GM12873 (cell line): ENCODE results near the gene ABCC3.

Experiments used
- TF ChIP-seq, protein P1 (sequence below): IDR thresholded peaks from 2 replicates; pipeline ENCODE4 v1.5.1; 2012; ENCODE audit warnings: low read depth, mild to moderate bottlenecking, moderate library complexity, low read length, control low read depth; ENCODE audit not compliant: insufficient read depth; ENCODE audit errors: missing control alignments

ABCC3 gene

DNA sequence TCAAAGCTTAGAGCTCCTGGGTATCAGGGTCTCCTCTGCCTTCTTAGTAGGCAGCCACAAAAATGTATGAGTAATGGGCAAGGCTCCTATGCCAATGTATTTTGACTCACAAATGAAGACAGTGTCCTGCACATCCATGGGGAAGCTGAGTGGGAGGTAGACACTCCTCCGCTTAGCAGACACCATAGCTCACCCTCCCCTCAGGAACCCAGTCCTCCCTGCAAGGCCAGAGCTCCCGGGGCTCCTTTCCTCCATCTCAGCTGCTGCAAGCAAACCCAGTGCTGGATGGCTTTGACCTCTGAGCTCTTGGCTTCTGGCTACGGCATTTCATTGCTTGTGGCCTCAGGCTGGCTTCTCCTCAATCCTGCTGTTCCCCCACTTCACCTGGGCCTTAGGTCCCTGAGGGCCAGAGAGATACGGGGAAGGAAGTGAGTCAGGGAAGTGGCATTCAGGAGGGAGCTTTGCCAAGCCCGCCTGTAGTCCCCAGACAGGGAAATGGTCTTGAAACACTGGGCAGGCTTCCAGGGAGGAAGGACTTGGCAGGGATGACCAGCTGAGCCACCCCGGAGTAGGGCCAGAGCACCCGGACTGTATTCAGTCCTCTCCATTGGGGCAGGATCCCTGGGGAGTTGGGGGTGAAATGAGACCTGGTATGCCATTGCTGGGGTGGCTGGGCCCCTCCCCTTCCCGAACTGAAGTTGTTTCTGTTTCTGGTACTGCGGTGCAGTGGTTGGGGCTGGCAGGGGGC lies 4.5 kb downstream of the ABCC3 start:
- TF ChIP-seq, protein P1, sequence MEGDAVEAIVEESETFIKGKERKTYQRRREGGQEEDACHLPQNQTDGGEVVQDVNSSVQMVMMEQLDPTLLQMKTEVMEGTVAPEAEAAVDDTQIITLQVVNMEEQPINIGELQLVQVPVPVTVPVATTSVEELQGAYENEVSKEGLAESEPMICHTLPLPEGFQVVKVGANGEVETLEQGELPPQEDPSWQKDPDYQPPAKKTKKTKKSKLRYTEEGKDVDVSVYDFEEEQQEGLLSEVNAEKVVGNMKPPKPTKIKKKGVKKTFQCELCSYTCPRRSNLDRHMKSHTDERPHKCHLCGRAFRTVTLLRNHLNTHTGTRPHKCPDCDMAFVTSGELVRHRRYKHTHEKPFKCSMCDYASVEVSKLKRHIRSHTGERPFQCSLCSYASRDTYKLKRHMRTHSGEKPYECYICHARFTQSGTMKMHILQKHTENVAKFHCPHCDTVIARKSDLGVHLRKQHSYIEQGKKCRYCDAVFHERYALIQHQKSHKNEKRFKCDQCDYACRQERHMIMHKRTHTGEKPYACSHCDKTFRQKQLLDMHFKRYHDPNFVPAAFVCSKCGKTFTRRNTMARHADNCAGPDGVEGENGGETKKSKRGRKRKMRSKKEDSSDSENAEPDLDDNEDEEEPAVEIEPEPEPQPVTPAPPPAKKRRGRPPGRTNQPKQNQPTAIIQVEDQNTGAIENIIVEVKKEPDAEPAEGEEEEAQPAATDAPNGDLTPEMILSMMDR: no peak

DNA sequence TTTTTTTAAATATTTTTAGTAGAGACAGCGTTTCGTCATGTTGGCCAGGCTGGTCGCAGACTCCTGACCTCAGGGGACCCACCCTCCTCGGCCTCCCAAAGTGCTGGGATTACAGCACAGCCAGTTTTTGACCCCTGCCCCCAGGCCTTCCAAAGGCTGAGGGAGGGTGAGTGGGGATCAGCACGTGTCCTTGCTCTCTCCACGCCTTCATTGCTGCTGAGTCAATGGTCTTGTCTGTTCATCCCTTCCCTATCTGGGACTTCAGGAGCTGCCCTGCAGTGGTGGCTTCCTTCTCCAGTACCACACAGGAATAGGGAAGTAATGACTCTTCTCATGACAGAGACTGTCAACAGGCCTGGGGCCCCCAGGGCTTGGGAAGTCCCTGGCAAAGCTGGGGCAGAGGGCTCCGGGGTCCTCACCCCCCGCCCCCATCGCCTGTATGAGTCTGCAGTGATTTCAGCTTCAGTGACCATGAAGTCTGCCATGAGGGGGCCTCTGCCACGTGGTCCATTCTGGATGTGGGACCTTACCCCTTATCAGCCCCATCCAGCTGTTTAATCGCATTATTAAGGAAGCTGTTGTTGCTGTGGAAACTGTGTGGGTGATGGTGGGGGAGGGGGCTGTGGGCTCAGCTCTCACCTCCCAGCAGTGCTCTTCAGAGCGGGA lies 6.1 kb downstream of the ABCC3 start:
- TF ChIP-seq, protein P1: no peak

DNA sequence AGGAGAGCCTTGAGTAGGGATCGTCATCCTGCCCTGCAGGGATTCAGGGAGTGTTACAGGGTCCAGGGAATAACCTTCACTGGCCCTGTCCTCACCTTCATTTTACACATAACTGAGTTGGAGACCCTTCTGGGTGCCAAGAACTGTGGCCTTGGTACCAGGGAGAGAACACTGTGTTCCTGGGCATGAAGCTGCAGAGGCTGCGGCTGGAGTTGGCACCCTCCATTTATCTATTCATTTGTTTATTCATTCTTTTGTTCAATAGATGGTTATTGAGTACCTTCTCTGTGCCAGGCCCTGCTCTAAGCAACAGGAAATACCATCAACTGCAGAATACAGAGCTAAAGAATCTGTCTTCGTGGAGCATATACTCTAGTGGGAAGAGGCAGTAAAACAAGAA lies 6.7 kb downstream of the ABCC3 start:
- TF ChIP-seq, protein P1: no peak

- TF ChIP-seq, protein P1: no peak
Observed at GRCh38 chr17:50642071-50642721, 7.5 kb downstream of the ABCC3 start.

DNA sequence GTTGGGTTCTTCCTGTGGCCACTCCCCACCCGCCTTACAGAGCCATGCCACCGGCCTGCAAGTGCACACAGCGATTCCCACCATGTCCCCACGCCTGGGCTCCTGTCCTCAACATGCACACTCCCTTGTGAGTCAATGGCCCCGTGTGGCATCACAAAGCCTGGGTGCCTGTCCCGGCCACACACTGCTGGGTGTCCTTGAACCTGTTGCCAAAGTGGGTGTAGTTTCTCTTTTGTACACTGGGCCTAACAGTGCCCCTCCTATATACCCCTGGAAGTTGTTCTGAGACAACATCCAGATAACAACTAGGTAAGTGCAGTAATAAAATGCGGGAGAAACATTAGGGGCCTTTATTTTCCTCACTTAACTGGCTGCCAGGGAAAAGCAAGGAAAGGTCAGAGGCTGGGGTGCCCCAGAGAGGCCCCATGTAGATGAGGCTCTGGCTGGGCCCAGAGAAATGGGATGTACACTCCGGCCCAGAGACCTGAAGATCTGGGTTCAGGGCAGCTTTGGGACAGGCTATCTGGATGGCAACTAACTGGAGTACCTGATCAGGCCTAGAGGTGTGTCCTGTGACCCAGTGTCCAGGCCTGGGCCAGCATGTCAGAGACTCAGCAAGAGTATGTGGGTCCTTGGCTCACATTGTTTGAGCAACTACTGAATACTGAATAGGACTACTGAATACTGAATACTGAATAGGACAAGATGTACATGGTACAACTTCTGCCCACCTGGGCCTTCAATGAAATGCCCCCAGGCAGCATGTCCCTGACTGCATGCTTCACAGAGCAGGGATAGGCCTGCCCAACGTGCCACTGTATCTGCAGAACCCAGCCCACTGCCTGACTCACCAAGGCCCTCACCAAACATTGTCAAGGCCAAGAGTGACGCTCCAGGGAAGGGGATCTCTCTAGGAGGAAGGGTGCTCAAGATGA lies 8.3 kb downstream of the ABCC3 start:
- TF ChIP-seq, protein P1: no peak

GRCh38 chr17:50645748-50646682 lies 11.3 kb downstream of the ABCC3 start:
- TF ChIP-seq, protein P1: no peak
